Trophoblast cell (in vitro differentiated cells and primary cell): ENCODE results near the gene PTPRU.
A peak's percentile ranks its signal among the peaks of the same experiment; 100 is the strongest.

ENCODE experiments used
- DNase-seq, 2 donors: peaks; one replicate each; pipeline ENCODE4 v3.0.0-alpha.2; 2016
- H2AFZ ChIP-seq: 2 replicates; pipeline ENCODE4 v1.6.1; 2013; ENCODE audit warnings: low read length, moderate library complexity, mild to moderate bottlenecking; ENCODE audit not compliant: insufficient read depth, poor library complexity
- H2AK5ac ChIP-seq: 2 replicates; pipeline ENCODE4 v1.6.1; 2013; ENCODE audit warnings: mild to moderate bottlenecking, low read length
- H2BK120ac ChIP-seq: 2 replicates; pipeline ENCODE4 v1.6.1; 2013; ENCODE audit warnings: low read length, mild to moderate bottlenecking, moderate library complexity; ENCODE audit not compliant: insufficient read depth, poor library complexity
- H2BK12ac ChIP-seq: 2 replicates; pipeline ENCODE4 v1.6.1; 2013; ENCODE audit warnings: mild to moderate bottlenecking, low read length, moderate library complexity
- H2BK5ac ChIP-seq: 2 replicates; pipeline ENCODE4 v1.6.1; 2013; ENCODE audit warnings: low read length, low read depth, moderate library complexity, mild to moderate bottlenecking; ENCODE audit not compliant: poor library complexity
- H3K14ac ChIP-seq: 2 replicates; pipeline ENCODE4 v1.6.1; 2013; ENCODE audit warnings: mild to moderate bottlenecking, low read length
- H3K18ac ChIP-seq: 2 replicates; pipeline ENCODE4 v1.6.1; 2013; ENCODE audit warnings: mild to moderate bottlenecking, low read length
- H3K23ac ChIP-seq: 2 replicates; pipeline ENCODE4 v1.6.1; 2013; ENCODE audit warnings: low read length
- H3K27ac ChIP-seq: 2 replicates; pipeline ENCODE4 v1.5.1; 2013; ENCODE audit warnings: low read depth, mild to moderate bottlenecking, inconsistent platforms, low read length, moderate library complexity
- H3K27me3 ChIP-seq: 2 replicates; pipeline ENCODE4 v1.6.1; 2013; ENCODE audit warnings: inconsistent platforms, mild to moderate bottlenecking, low read length, moderate library complexity; ENCODE audit not compliant: insufficient read depth
- H3K36me3 ChIP-seq, 2 experiments: 1 replicate in 1 of 2; 2 replicates in 1 of 2; pipeline ENCODE4 v1.6.1; 2013; ENCODE audit warnings: low read length in 2 of 2, mild to moderate bottlenecking in 2 of 2, moderate library complexity in 1 of 2; ENCODE audit not compliant: insufficient read depth in 2 of 2, control insufficient read depth in 1 of 2
- H3K4ac ChIP-seq: 2 replicates; pipeline ENCODE4 v1.6.1; 2013; ENCODE audit warnings: low read depth, mild to moderate bottlenecking, low read length, moderate library complexity
- H3K4me1 ChIP-seq, 2 experiments: 1 replicate in 1 of 2; 2 replicates in 1 of 2; pipeline ENCODE4 v1.6.1; 2013; ENCODE audit warnings: low read length in 2 of 2, mild to moderate bottlenecking in 2 of 2, moderate library complexity in 1 of 2; ENCODE audit not compliant: insufficient read depth in 2 of 2, control insufficient read depth in 1 of 2
- H3K4me2 ChIP-seq: 2 replicates; pipeline ENCODE4 v1.6.1; 2013; ENCODE audit warnings: inconsistent platforms, mild to moderate bottlenecking, low read length, moderate library complexity
- H3K4me3 ChIP-seq: 2 replicates; pipeline ENCODE4 v1.5.1; 2013; ENCODE audit warnings: mild to moderate bottlenecking, low read depth, low read length, inconsistent platforms
- H3K79me1 ChIP-seq: one replicate; pipeline ENCODE4 v1.6.1; 2013; ENCODE audit warnings: low read length
- H3K79me2 ChIP-seq: 2 replicates; pipeline ENCODE4 v1.6.1; 2013; ENCODE audit warnings: low read length, mild to moderate bottlenecking; ENCODE audit not compliant: control insufficient read depth, insufficient read depth, poor library complexity
- H3K9ac ChIP-seq: 2 replicates; pipeline ENCODE4 v1.6.1; 2013; ENCODE audit warnings: mild to moderate bottlenecking, low read length
- H3K9me3 ChIP-seq: 2 replicates; pipeline ENCODE4 v1.6.1; 2013; ENCODE audit warnings: low read depth, mild to moderate bottlenecking, control low read depth, inconsistent platforms, low read length; ENCODE audit not compliant: insufficient read depth
- H4K12ac ChIP-seq: 2 replicates; pipeline ENCODE4 v1.6.1; 2013; ENCODE audit warnings: low read depth, mild to moderate bottlenecking, low read length, moderate library complexity
- H4K8ac ChIP-seq: 2 replicates; pipeline ENCODE4 v1.6.1; 2013; ENCODE audit warnings: low read depth, mild to moderate bottlenecking, low read length, moderate library complexity
- H4K91ac ChIP-seq: one replicate; pipeline ENCODE4 v1.6.1; 2013; ENCODE audit warnings: low read depth, mild to moderate bottlenecking, low read length, moderate library complexity
- WGBS: extraction: QIAGEN DNeasy Blood & Tissue Kit; methylation state at CpG from one replicate; pipeline ENCODE4 v1.1.7; 2013; ENCODE audit warnings: missing lambda C conversion rate; ENCODE audit not compliant: insufficient read length, insufficient coverage; ENCODE audit errors: extremely low coverage; 5-methylcytosine and 5-hydroxymethylcytosine counted together

PTPRU gene

GRCh38 chr1:29259802-29260441, 23.6 kb downstream of the PTPRU start:
- Histone ChIP-seq H3K14ac (peak overlapping the region; percentile 85), H2BK120ac (peak overlapping the region; percentile 74), H2AK5ac (peak overlapping the region; percentile 49), H2AFZ (peak overlapping the region; percentile 57), H3K18ac (peak overlapping the region; percentile 89), H3K36me3 (peaks cover 3 to 4% of the 10 kb centered on the region in 2 experiments), H3K27me3 (no peaks in the 10 kb centered on the region), H4K8ac (peak overlapping the region; percentile 88), H4K12ac (peak overlapping the region; percentile 60), H3K9ac (peak overlapping the region; percentile 57), H2BK12ac (peak overlapping the region; percentile 81), H3K27ac (peak overlapping the region; percentile 20), H3K9me3 (peaks cover 6% of the 10 kb centered on the region), H3K79me2 (peaks cover 3% of the 10 kb centered on the region), H3K4me3 (peak overlapping the region; percentile 82), H3K4me1 (peaks cover 26 to 30% of the 10 kb centered on the region in 2 experiments), H4K91ac (peak overlapping the region; percentile 88), H3K23ac (no peak overlapping the region), H3K4ac (peak overlapping the region; percentile 52), H3K4me2 (peak overlapping the region; percentile 99), H3K79me1 (peaks cover 13% of the 10 kb centered on the region), H2BK5ac (peak overlapping the region; percentile 67)
- DNase-seq, result peak in 1 of 2 donors; percentile 35
- no CpG with 5 or more reads among the region's 56 CpGs for WGBS

- Histone ChIP-seq H3K23ac (no peak overlapping the region), H4K91ac (peak overlapping the region; percentile 45), H3K27ac (no peak overlapping the region), H3K4me2 (peak overlapping the region; percentile 99), H4K8ac (peak overlapping the region; percentile 17), H3K9me3 (peaks cover 6% of the 10 kb centered on the region), H3K4ac (no peak overlapping the region), H3K18ac (peak overlapping the region; percentile 63), H3K9ac (no peak overlapping the region), H2BK120ac (no peak overlapping the region), H3K14ac (no peak overlapping the region), H2AFZ (no peak overlapping the region), H3K4me3 (peak overlapping the region; percentile 20), H3K79me1 (peaks cover 13% of the 10 kb centered on the region), H2AK5ac (peak overlapping the region; percentile 81), H2BK12ac (peak overlapping the region; percentile 81), H2BK5ac (no peak overlapping the region), H4K12ac (peak overlapping the region; percentile 52), H3K79me2 (peaks cover 3% of the 10 kb centered on the region), H3K36me3 (peaks cover 3 to 4% of the 10 kb centered on the region in 2 experiments), H3K4me1 (peaks cover 26 to 30% of the 10 kb centered on the region in 2 experiments), H3K27me3 (no peaks in the 10 kb centered on the region)
- no CpG with 5 or more reads among the region's 29 CpGs for WGBS
- DNase-seq, result no peak
Measured at GRCh38 chr1:29260531-29260930, 24.2 kb downstream of the PTPRU start.

- Histone ChIP-seq H3K36me3 (peaks cover 3 to 4% of the 10 kb centered on the region in 2 experiments), H2BK120ac (no peak overlapping the region), H3K4me3 (no peak overlapping the region), H3K9me3 (peaks cover 4% of the 10 kb centered on the region), H3K14ac (no peak overlapping the region), H2BK5ac (no peak overlapping the region), H3K4me1 (peaks cover 5 to 7% of the 10 kb centered on the region in 2 experiments), H4K12ac (no peak overlapping the region), H2AK5ac (no peak overlapping the region), H2BK12ac (no peak overlapping the region), H4K8ac (no peak overlapping the region), H3K27ac (no peak overlapping the region), H3K79me1 (peaks cover 6% of the 10 kb centered on the region), H2AFZ (no peak overlapping the region), H3K23ac (no peak overlapping the region), H4K91ac (no peak overlapping the region), H3K9ac (no peak overlapping the region), H3K4ac (no peak overlapping the region), H3K79me2 (no peaks in the 10 kb centered on the region), H3K4me2 (no peak overlapping the region), H3K18ac (no peak overlapping the region), H3K27me3 (no peaks in the 10 kb centered on the region)
- no CpG with 5 or more reads among the region's 4 CpGs for WGBS
- DNase-seq, result no peak
Measured at GRCh38 chr1:29264773-29265389, 28.6 kb downstream of the PTPRU start.

- Histone ChIP-seq H2AK5ac (no peak overlapping the region), H4K91ac (no peak overlapping the region), H3K4ac (no peak overlapping the region), H3K27me3 (no peaks in the 10 kb centered on the region), H3K27ac (no peak overlapping the region), H3K79me1 (peaks cover 6% of the 10 kb centered on the region), H3K4me1 (peaks cover 4 to 10% of the 10 kb centered on the region in 2 experiments), H3K4me2 (no peak overlapping the region), H3K18ac (no peak overlapping the region), H3K9ac (no peak overlapping the region), H3K23ac (no peak overlapping the region), H2BK12ac (no peak overlapping the region), H4K12ac (no peak overlapping the region), H3K14ac (no peak overlapping the region), H3K4me3 (no peak overlapping the region), H2BK5ac (no peak overlapping the region), H2BK120ac (no peak overlapping the region), H4K8ac (peak overlapping the region; percentile 37), H3K36me3 (peaks cover 0 to 3% of the 10 kb centered on the region in 2 experiments), H3K79me2 (no peaks in the 10 kb centered on the region), H2AFZ (no peak overlapping the region), H3K9me3 (no peaks in the 10 kb centered on the region)
- no CpG with 5 or more reads among the region's 3 CpGs for WGBS
- DNase-seq, result peak in 1 of 2 donors; percentile 7
Measured at GRCh38 chr1:29266912-29267311, 30.6 kb downstream of the PTPRU start.
